GM23338 (cell line): ENCODE results near the gene DGKB. TPM values are rescaled to one million over a fixed set of nuclear protein-coding genes. Genes with fewer than 3 reads are reported as not detected.

Experiments used
- ATAC-seq: fragments of 200-7000 bp; cut with Tn5 transposase; 3 replicates; pipeline ENCODE4 v1.9.1; 2020
- DNase-seq: peaks from one replicate; pipeline ENCODE4 v3.0.0-alpha.2; 2015; ENCODE audit warnings: low spot score
- H2AFZ ChIP-seq: fragments of 200-600 bp; sonication (generic); 2 replicates; pipeline ENCODE4 v1.8.0; 2016; ENCODE audit warnings: antibody characterized with exemption, mild to moderate bottlenecking, moderate library complexity
- H3F3A ChIP-seq: fragments of 200-600 bp; sonication (generic); replicated peaks from 2 replicates; pipeline ENCODE4 v1.8.0; 2017; ENCODE audit warnings: antibody characterized with exemption, mixed run types, low read depth
- H3K27ac ChIP-seq: fragments of 200-600 bp; sonication (generic); 2 replicates; pipeline ENCODE4 v1.6.1; 2016; ENCODE audit warnings: low read depth
- H3K27me3 ChIP-seq: fragments of 200-600 bp; sonication (generic); 2 replicates; pipeline ENCODE4 v1.8.0; 2016; ENCODE audit warnings: mild to moderate bottlenecking, mixed run types, moderate library complexity; ENCODE audit not compliant: insufficient read depth
- H3K36me3 ChIP-seq: fragments of 200-600 bp; sonication (generic); 2 replicates; pipeline ENCODE4 v1.8.0; 2016; ENCODE audit warnings: mild to moderate bottlenecking; ENCODE audit not compliant: insufficient read depth
- H3K4me1 ChIP-seq: fragments of 200-600 bp; sonication (generic); 2 replicates; pipeline ENCODE4 v1.8.0; 2016; ENCODE audit warnings: mild to moderate bottlenecking, moderate library complexity; ENCODE audit not compliant: insufficient read depth
- H3K4me2 ChIP-seq: fragments of 200-600 bp; sonication (generic); 2 replicates; pipeline ENCODE4 v1.7.1; 2017; ENCODE audit warnings: mixed run types
- H3K4me3 ChIP-seq: fragments of 200-600 bp; sonication (generic); 2 replicates; pipeline ENCODE4 v1.6.1; 2016; ENCODE audit warnings: mixed run types
- H3K79me2 ChIP-seq: fragments of 200-600 bp; sonication (generic); replicated peaks from 2 replicates; pipeline ENCODE4 v1.8.0; 2017; ENCODE audit warnings: mild to moderate bottlenecking; ENCODE audit not compliant: insufficient read depth
- H3K9me2 ChIP-seq: fragments of 200-600 bp; sonication (generic); 2 replicates; pipeline ENCODE4 v1.8.0; 2017; ENCODE audit not compliant: insufficient read depth
- H4K20me1 ChIP-seq: fragments of 200-600 bp; sonication (generic); replicated peaks from 2 replicates; pipeline ENCODE4 v1.8.0; 2017; ENCODE audit warnings: mild to moderate bottlenecking; ENCODE audit not compliant: insufficient read depth
- H3K27ac Mint-ChIP-seq: 2 replicates; pipeline ENCODE4 v1.8.0; 2020; ENCODE audit warnings: inconsistent platforms, mild to moderate bottlenecking, moderate library complexity, mixed read lengths
- H3K27me3 Mint-ChIP-seq: 3 replicates; pipeline ENCODE4 v1.8.0; 2022; ENCODE audit warnings: low read depth, mild to moderate bottlenecking, moderate library complexity, mixed read lengths, inconsistent platforms; ENCODE audit not compliant: insufficient read depth, poor library complexity
- H3K36me3 Mint-ChIP-seq: 3 replicates; pipeline ENCODE4 v1.8.0; 2021; ENCODE audit warnings: low read depth, mild to moderate bottlenecking, inconsistent platforms, moderate library complexity, mixed read lengths
- H3K4me1 Mint-ChIP-seq: 3 replicates; pipeline ENCODE4 v1.8.0; 2020; ENCODE audit warnings: mild to moderate bottlenecking, inconsistent platforms, mixed read lengths
- H3K4me3 Mint-ChIP-seq: 3 replicates; pipeline ENCODE4 v1.8.0; 2021; ENCODE audit warnings: moderate library complexity, mild to moderate bottlenecking, inconsistent platforms, mixed read lengths
- H3K9me3 Mint-ChIP-seq: 3 replicates; pipeline ENCODE4 v1.8.0; 2020; ENCODE audit warnings: moderate library complexity, mild to moderate bottlenecking, inconsistent platforms, mixed read lengths
- CREB1 ChIP-seq: fragments of 250-450 bp; sonication (Bioruptor Pico); IDR thresholded peaks from 2 replicates; pipeline ENCODE4 v1.5.0; 2020; ENCODE audit warnings: low read depth, mild to moderate bottlenecking, moderate library complexity
- ETS1 ChIP-seq: IDR thresholded peaks from 2 replicates; pipeline ENCODE4 v1.6.1; 2016; ENCODE audit warnings: antibody characterized with exemption
- EZH2 ChIP-seq: fragments of 200-600 bp; sonication (generic); IDR thresholded peaks from one replicate; pipeline ENCODE4 v1.8.0; 2017; ENCODE audit warnings: antibody characterized with exemption, mild to moderate bottlenecking, low read depth; ENCODE audit not compliant: unreplicated experiment
- EZH2phosphoT487 ChIP-seq: fragments of 200-600 bp; sonication (generic); IDR thresholded peaks from one replicate; pipeline ENCODE4 v1.8.1; 2018; ENCODE audit warnings: antibody characterized with exemption; ENCODE audit not compliant: unreplicated experiment
- JUNB ChIP-seq: IDR thresholded peaks from one replicate; pipeline ENCODE4 v1.6.1; 2016; ENCODE audit warnings: antibody characterized with exemption; ENCODE audit not compliant: unreplicated experiment
- NANOG ChIP-seq: IDR thresholded peaks from 2 replicates; pipeline ENCODE4 v1.6.1; 2016; ENCODE audit warnings: antibody characterized with exemption, borderline replicate concordance
- POLR2AphosphoS5 ChIP-seq: IDR thresholded peaks from 2 replicates; pipeline ENCODE4 v1.6.1; 2016; ENCODE audit warnings: antibody characterized with exemption, low read depth
- STAT1 ChIP-seq: IDR thresholded peaks from one replicate; pipeline ENCODE4 v1.6.1; 2016; ENCODE audit warnings: antibody characterized with exemption; ENCODE audit not compliant: unreplicated experiment
- ZNF114 ChIP-seq: fragments of 250-450 bp; sonication (Bioruptor Pico); IDR thresholded peaks from 2 replicates; pipeline ENCODE4 v1.5.0; 2020; ENCODE audit warnings: mild to moderate bottlenecking, moderate library complexity
- ZNF331 ChIP-seq: fragments of 250-450 bp; sonication (Bioruptor Pico); IDR thresholded peaks from 2 replicates; pipeline ENCODE4 v1.5.0; 2020; ENCODE audit warnings: low read depth, mild to moderate bottlenecking, moderate library complexity
- polyA plus RNA-seq: library from polyadenylated mRNA; unstranded; fragments of >200 nt; fragmentation: Nextera tagmentation; extraction: Ambion mirVana; gene quantifications from 2 replicates; pipeline ENCODE4 v1.2.1, GENCODE V29; 2016
- total RNA-seq: library from RNA; depleted of rRNA; stranded (reverse); fragments of >200 nt; shearing (Covaris generic); gene quantifications from 2 replicates; pipeline ENCODE4 v1.2.3, GENCODE V29; 2014
- TF ChIP-seq, protein P1 (sequence below), 2 experiments: fragments of 200-600 bp in 1 of 2; sonication (generic) in 1 of 2; conservative IDR thresholded peaks; 2 replicates each; pipeline versions ENCODE4 v1.5.1 to v1.6.1; 2016 to 2017; ENCODE audit warnings: antibody characterized with exemption in 2 of 2, low read depth in 2 of 2, mild to moderate bottlenecking in 2 of 2, moderate library complexity in 1 of 2
- TF ChIP-seq, protein P2 (sequence below): IDR thresholded peaks from one replicate; pipeline ENCODE4 v1.6.1; 2018; ENCODE audit warnings: antibody characterized with exemption; ENCODE audit not compliant: unreplicated experiment

DGKB gene
- total and polyA plus RNA-seq, 2 experiments from 2014 or later: 4.8 to 11.5 TPM

DNA sequence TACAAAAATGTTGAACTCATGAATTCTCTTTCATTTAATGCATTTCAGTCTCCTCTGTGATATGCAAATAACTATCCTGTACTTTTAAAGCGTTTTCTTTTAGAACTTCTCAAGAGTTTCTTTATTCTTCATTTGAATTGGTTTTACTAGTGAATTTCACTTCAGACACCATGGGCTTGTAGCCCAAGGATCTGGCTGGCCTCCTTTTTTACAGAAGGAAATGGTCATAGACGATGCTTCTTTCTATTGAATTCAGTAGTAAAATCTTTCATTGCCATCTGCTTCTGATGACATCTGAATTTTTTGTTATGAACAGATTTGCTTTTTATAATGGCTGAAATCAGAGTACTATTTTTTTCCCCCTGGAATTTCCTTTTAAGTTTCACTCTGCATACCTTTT lies 777.8 kb downstream of the DGKB start (continued):
- TF ChIP-seq POLR2AphosphoS5 (no peak), CREB1 (CRISPR knock-in tag) (no peak), STAT1 (no peak), NANOG (no peak), ZNF114 (CRISPR knock-in tag) (no peak), EZH2 (no peak)

GRCh38 chr7:14123923-14124322 lies 778.6 kb downstream of the DGKB start:
- Mint-ChIP-seq H3K27me3 (peaks cover 2% of the 10 kb centered on the region), H3K4me3 (no peak overlapping the region), H3K4me1 (peaks cover 13% of the 10 kb centered on the region; the same call in 2 of the 3 replicates), H3K36me3 (no peaks in the 10 kb centered on the region), H3K27ac (no peak overlapping the region), H3K9me3 (no peaks in the 10 kb centered on the region)
- no peak overlapping the region for H3K27ac ChIP-seq
- H2AFZ ChIP-seq: no peak overlapping the region
- TF ChIP-seq EZH2phosphoT487: no peak
- TF ChIP-seq ETS1: no peak
- no peak for TF ChIP-seq STAT1
- TF ChIP-seq, protein P1, sequence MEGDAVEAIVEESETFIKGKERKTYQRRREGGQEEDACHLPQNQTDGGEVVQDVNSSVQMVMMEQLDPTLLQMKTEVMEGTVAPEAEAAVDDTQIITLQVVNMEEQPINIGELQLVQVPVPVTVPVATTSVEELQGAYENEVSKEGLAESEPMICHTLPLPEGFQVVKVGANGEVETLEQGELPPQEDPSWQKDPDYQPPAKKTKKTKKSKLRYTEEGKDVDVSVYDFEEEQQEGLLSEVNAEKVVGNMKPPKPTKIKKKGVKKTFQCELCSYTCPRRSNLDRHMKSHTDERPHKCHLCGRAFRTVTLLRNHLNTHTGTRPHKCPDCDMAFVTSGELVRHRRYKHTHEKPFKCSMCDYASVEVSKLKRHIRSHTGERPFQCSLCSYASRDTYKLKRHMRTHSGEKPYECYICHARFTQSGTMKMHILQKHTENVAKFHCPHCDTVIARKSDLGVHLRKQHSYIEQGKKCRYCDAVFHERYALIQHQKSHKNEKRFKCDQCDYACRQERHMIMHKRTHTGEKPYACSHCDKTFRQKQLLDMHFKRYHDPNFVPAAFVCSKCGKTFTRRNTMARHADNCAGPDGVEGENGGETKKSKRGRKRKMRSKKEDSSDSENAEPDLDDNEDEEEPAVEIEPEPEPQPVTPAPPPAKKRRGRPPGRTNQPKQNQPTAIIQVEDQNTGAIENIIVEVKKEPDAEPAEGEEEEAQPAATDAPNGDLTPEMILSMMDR (conservative IDR thresholded peaks at IDR 0.05; ENCODE audit: low read depth in 2 of 2): no peak
- no peak for TF ChIP-seq ZNF114 (CRISPR knock-in tag)
- TF ChIP-seq NANOG: no peak
- TF ChIP-seq ZNF331 (CRISPR knock-in tag): no peak
- TF ChIP-seq, protein P2, sequence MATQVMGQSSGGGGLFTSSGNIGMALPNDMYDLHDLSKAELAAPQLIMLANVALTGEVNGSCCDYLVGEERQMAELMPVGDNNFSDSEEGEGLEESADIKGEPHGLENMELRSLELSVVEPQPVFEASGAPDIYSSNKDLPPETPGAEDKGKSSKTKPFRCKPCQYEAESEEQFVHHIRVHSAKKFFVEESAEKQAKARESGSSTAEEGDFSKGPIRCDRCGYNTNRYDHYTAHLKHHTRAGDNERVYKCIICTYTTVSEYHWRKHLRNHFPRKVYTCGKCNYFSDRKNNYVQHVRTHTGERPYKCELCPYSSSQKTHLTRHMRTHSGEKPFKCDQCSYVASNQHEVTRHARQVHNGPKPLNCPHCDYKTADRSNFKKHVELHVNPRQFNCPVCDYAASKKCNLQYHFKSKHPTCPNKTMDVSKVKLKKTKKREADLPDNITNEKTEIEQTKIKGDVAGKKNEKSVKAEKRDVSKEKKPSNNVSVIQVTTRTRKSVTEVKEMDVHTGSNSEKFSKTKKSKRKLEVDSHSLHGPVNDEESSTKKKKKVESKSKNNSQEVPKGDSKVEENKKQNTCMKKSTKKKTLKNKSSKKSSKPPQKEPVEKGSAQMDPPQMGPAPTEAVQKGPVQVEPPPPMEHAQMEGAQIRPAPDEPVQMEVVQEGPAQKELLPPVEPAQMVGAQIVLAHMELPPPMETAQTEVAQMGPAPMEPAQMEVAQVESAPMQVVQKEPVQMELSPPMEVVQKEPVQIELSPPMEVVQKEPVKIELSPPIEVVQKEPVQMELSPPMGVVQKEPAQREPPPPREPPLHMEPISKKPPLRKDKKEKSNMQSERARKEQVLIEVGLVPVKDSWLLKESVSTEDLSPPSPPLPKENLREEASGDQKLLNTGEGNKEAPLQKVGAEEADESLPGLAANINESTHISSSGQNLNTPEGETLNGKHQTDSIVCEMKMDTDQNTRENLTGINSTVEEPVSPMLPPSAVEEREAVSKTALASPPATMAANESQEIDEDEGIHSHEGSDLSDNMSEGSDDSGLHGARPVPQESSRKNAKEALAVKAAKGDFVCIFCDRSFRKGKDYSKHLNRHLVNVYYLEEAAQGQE: no peak
- no peak for TF ChIP-seq JUNB
- H3K27me3 ChIP-seq: no peaks in the 10 kb centered on the region
- H4K20me1 ChIP-seq: no peaks in the 10 kb centered on the region
- no peaks in the 10 kb centered on the region for H3K9me2 ChIP-seq
- no peak overlapping the region for H3K4me2 ChIP-seq
- H3F3A ChIP-seq: no peaks in the 10 kb centered on the region
- H3K4me1 ChIP-seq: peaks cover 8% of the 10 kb centered on the region; the same call in 1 of the 2 replicates
- DNase-seq (no peak), ATAC-seq (no peak)
- H3K36me3 ChIP-seq: no peaks in the 10 kb centered on the region
- no peak overlapping the region for H3K4me3 ChIP-seq
- H3K79me2 ChIP-seq: no peaks in the 10 kb centered on the region
